HepG2 (cell line): ENCODE measurements around the gene PLXNA4. TPM values are rescaled to one million over a fixed set of nuclear protein-coding genes. Genes with fewer than 3 reads are reported as not detected.

Source experiments
- ATAC-seq: fragments of 200-7000 bp; cut with Tn5 transposase; 3 replicates; pipeline ENCODE4 v1.9.1; 2020; ENCODE audit warnings: mild to moderate bottlenecking, moderate library complexity
- BruUV-seq: library from RNA; stranded (reverse); fragments of 400-500 nt; replicated peaks from 2 replicates; lab custom pipeline; 2021; lab: Mats Ljungman, UMichigan
- CTCF ChIA-PET: fragments of 300-600 bp; formaldehyde crosslinking; extraction: SDS; loops from one replicate; lab custom pipeline; 2021; ENCODE audit warnings: low total read pairs, inconsistent platforms, low intra/inter-chr PET ratio; lab: Yijun Ruan, JAX
- POLR2A ChIA-PET: fragments of 350-600 bp; sonication (Branson Sonifier 250); formaldehyde crosslinking; loops from one replicate; lab custom pipeline; 2020; ENCODE audit warnings: antibody characterized with exemption, inconsistent platforms; lab: Yijun Ruan, JAX
- DNase-seq: peaks from one replicate; pipeline ENCODE4 v3.0.0-alpha.2; 2015; ENCODE audit warnings: low spot score
- FAIRE-seq: peaks from 3 replicates; lab custom pipeline; 2011; peaks lifted over from hg19 to GRCh38; lab: Jason Lieb, UNC
- H2AFZ ChIP-seq: one replicate; pipeline ENCODE4 v1.6.1; 2011; ENCODE audit warnings: low read length, inconsistent platforms
- H3K27ac ChIP-seq: fragments of 300-600 bp; 3 replicates; pipeline ENCODE4 v1.8.0; 2011; ENCODE audit warnings: mixed run types, mild to moderate bottlenecking, mixed read lengths, low read length, inconsistent platforms; ENCODE audit not compliant: insufficient read depth; ENCODE audit errors: extremely low read length
- H3K27me3 ChIP-seq, 2 experiments: fragments of 200-600 bp in 1 of 2; 2 replicates in 1 of 2; 3 replicates in 1 of 2; pipeline versions ENCODE4 v1.6.0 to v1.8.0; 2011; ENCODE audit warnings: low read length in 2 of 2, mild to moderate bottlenecking in 2 of 2, moderate library complexity in 2 of 2, inconsistent platforms in 1 of 2; ENCODE audit not compliant: insufficient read depth in 2 of 2, control insufficient read depth in 1 of 2
- H3K36me3 ChIP-seq, 2 experiments: fragments of 200-600 bp in 1 of 2; replicated peaks in 1 of 2; 2 replicates in 1 of 2; 3 replicates in 1 of 2; pipeline versions ENCODE4 v1.5.1 to v1.8.0; 2011; ENCODE audit warnings: low read length in 2 of 2, inconsistent platforms in 1 of 2; ENCODE audit not compliant: insufficient read depth in 2 of 2, control insufficient read depth in 1 of 2
- H3K4me1 ChIP-seq: 2 replicates; pipeline ENCODE4 v1.5.1; 2012; ENCODE audit warnings: low read length, inconsistent platforms; ENCODE audit not compliant: insufficient read depth
- H3K4me2 ChIP-seq: 2 replicates; pipeline ENCODE4 v1.6.0; 2011; ENCODE audit warnings: low read depth, low read length, inconsistent platforms
- H3K4me3 ChIP-seq, 3 experiments: fragments of 200-600 bp in 1 of 3; sonication (generic), shearing (Covaris generic) in 1 of 3; replicated peaks in 1 of 3; 2 replicates each; pipeline ENCODE4 v1.5.1; 2011 to 2016; ENCODE audit warnings: low read length in 3 of 3, inconsistent platforms in 2 of 3, low read depth in 2 of 3, mild to moderate bottlenecking in 2 of 3, control low read depth in 1 of 3, mixed read lengths in 1 of 3; ENCODE audit not compliant: insufficient read depth in 1 of 3
- H3K79me2 ChIP-seq: one replicate; pipeline ENCODE4 v1.6.1; 2011; ENCODE audit warnings: low read length, inconsistent platforms; ENCODE audit not compliant: insufficient read depth
- H3K9ac ChIP-seq: 2 replicates; pipeline ENCODE4 v1.6.0; 2011; ENCODE audit warnings: mild to moderate bottlenecking, low read depth, low read length, inconsistent platforms; ENCODE audit not compliant: insufficient read depth
- H3K9me3 ChIP-seq: 2 replicates; pipeline ENCODE4 v1.5.1; 2012; ENCODE audit warnings: mild to moderate bottlenecking, low read length
- H4K20me1 ChIP-seq: 2 replicates; pipeline ENCODE4 v1.6.0; 2011; ENCODE audit warnings: inconsistent platforms, mild to moderate bottlenecking, low read length, moderate library complexity; ENCODE audit not compliant: insufficient read depth
- CEBPB ChIP-seq: IDR thresholded peaks from 2 replicates; pipeline ENCODE4 v1.6.1; 2011; ENCODE audit warnings: low read depth, low read length, improper control_type of control experiment, borderline replicate concordance
- CERS6 ChIP-seq: sonication (generic); formaldehyde crosslinking; IDR thresholded peaks from 2 replicates; pipeline ENCODE4 v1.5.0; 2020; ENCODE audit warnings: missing genetic modification reagents
- HMGXB4 ChIP-seq, 2 experiments: sonication (generic) in 1 of 2; formaldehyde crosslinking in 1 of 2; IDR thresholded peaks; 2 replicates each; pipeline versions ENCODE4 v1.4.0 to v1.6.1; 2018 to 2020; ENCODE audit warnings: missing genetic modification reagents in 2 of 2, borderline replicate concordance in 1 of 2, low read depth in 1 of 2, mild to moderate bottlenecking in 1 of 2, missing biosample characterization in 1 of 2
- ISX ChIP-seq: sonication (generic); formaldehyde crosslinking; conservative IDR thresholded peaks from 2 replicates; pipeline ENCODE4 v1.5.0; 2020; ENCODE audit warnings: missing genetic modification reagents
- KAT8 ChIP-seq: IDR thresholded peaks from 2 replicates; pipeline ENCODE4 v1.6.1; 2016; ENCODE audit warnings: missing genetic modification reagents, missing compliant biosample characterization
- MTA3 ChIP-seq: sonication (generic); formaldehyde crosslinking; IDR thresholded peaks from 2 replicates; pipeline ENCODE4 v1.4.0; 2020; ENCODE audit warnings: missing genetic modification reagents
- PHF8 ChIP-seq: sonication (generic); formaldehyde crosslinking; IDR thresholded peaks from 2 replicates; pipeline ENCODE4 v1.5.0; 2020; ENCODE audit warnings: missing genetic modification reagents
- PLSCR1 ChIP-seq: sonication (generic); formaldehyde crosslinking; IDR thresholded peaks from 2 replicates; pipeline ENCODE4 v1.5.0; 2020; ENCODE audit warnings: missing genetic modification reagents, mild to moderate bottlenecking, borderline replicate concordance
- SMAD3 ChIP-seq: sonication (generic); formaldehyde crosslinking; IDR thresholded peaks from 2 replicates; pipeline ENCODE4 v1.4.0; 2020; ENCODE audit warnings: missing genetic modification reagents
- TBX2 ChIP-seq: sonication (generic); formaldehyde crosslinking; IDR thresholded peaks from 2 replicates; pipeline ENCODE4 v1.5.0; 2020; ENCODE audit warnings: missing genetic modification reagents, mild to moderate bottlenecking, borderline replicate concordance
- TFDP2 ChIP-seq: sonication (generic); formaldehyde crosslinking; IDR thresholded peaks from 2 replicates; pipeline ENCODE4 v1.4.0; 2020; ENCODE audit warnings: missing genetic modification reagents
- ZNF720 ChIP-seq: sonication (generic); formaldehyde crosslinking; IDR thresholded peaks from 2 replicates; pipeline ENCODE4 v1.4.0; 2020; ENCODE audit warnings: missing genetic modification reagents
- WGBS: methylation state at CpG from one replicate; pipeline ENCODE4 v1.1.6; 2017; ENCODE audit warnings: low lambda C conversion rate; 5-methylcytosine and 5-hydroxymethylcytosine counted together
- in situ Hi-C: cut with HindIII; loops from 2 replicates; pipeline ENCODE4 v1.10.0; 2017; ENCODE audit warnings: low pct_unique_long_range_greater_than_20kb; ENCODE audit not compliant: extremely low pct_ligation_motif_present
- intact Hi-C: fragments of 100-400 bp; cut with micrococcal nuclease; formaldehyde crosslinking; loops from one replicate; pipeline ENCODE4 v1.10.0; 2022; ENCODE audit not compliant: unreplicated experiment
- polyA plus RNA-seq, 8 experiments: library from polyadenylated mRNA; depleted of rRNA in 3 of 8; stranded (reverse) in 7 of 8; unstranded in 1 of 8; fragments of >200 nt; fragmentation: Illumina TruSeq in 4 of 8; extraction: Trizol in 4 of 8; gene quantifications; 2 replicates each; pipeline versions ENCODE4 v1.2.1 to v1.2.3, GENCODE V29; 2011 to 2016; ENCODE audit warnings: low read depth in 4 of 8, missing spikeins in 1 of 8, mixed read lengths in 1 of 8; ENCODE audit not compliant: insufficient read depth in 1 of 8
- total RNA-seq, 5 experiments: library from RNA; depleted of rRNA; stranded (reverse); fragments of >200 nt; fragmentation: Illumina TruSeq; extraction: Trizol; gene quantifications; 2 replicates each; pipeline ENCODE4 v1.2.3, GENCODE V29; 2016; ENCODE audit warnings: low read depth in 1 of 5

The PLXNA4 gene
- total and polyA plus RNA-seq, 2 of the 13 experiments (the other 11 are each of a cell fraction or from before 2014, with no cell fraction given), result 0.01 to 0.04 TPM

- Histone ChIP-seq H3K79me2 (no peaks in the 10 kb centered on the region), H4K20me1 (no peaks in the 10 kb centered on the region), H3K27me3 (peaks cover 2 to 21% of the 10 kb centered on the region in 2 experiments; a peak in 3 of 5 replicates), H3K27ac (no peak overlapping the region), H3K36me3 (no peaks in the 10 kb centered on the region), H3K4me1 (no peaks in the 10 kb centered on the region), H3K4me3 (no peak overlapping the region), H3K9ac (no peak overlapping the region), H3K9me3 (no peaks in the 10 kb centered on the region), H2AFZ (no peak overlapping the region), H3K4me2 (no peak overlapping the region)
- intact Hi-C loops (no loop called here), in situ Hi-C loops (no loop called here)
- no TSS peak for BruUV-seq
- FAIRE-seq (no peak), ATAC-seq (no peak), DNase-seq (no peak)
- CTCF ChIA-PET, result no interaction called here
- TF ChIP-seq CERS6 (CRISPR knock-in tag), result no peak
- TF ChIP-seq PHF8, result no peak
- no peak for TF ChIP-seq KAT8
- POLR2A ChIA-PET, result no interaction called here
- 16% methylated on average over 2 of the region's 2 CpGs for WGBS
Measured at GRCh38 chr7:132207782-132208181, 368.5 kb downstream of the PLXNA4 start.

GRCh38 chr7:132207211-132207610 is 369.1 kb downstream of the PLXNA4 start:
- Histone ChIP-seq H3K9me3 (no peaks in the 10 kb centered on the region), H2AFZ (no peak overlapping the region), H3K9ac (no peak overlapping the region), H3K27me3 (peaks cover 2 to 21% of the 10 kb centered on the region in 2 experiments; a peak in 3 of 5 replicates), H3K79me2 (no peaks in the 10 kb centered on the region), H3K4me2 (no peak overlapping the region), H3K4me1 (no peaks in the 10 kb centered on the region), H3K27ac (no peak overlapping the region), H3K36me3 (no peaks in the 10 kb centered on the region), H4K20me1 (no peaks in the 10 kb centered on the region), H3K4me3 (no peak overlapping the region)
- ATAC-seq, result no peak
- WGBS, result 48% methylated on average over 8 of the region's 9 CpGs
- ChIA-PET CTCF (no interaction called here), POLR2A (no interaction called here)
- intact Hi-C loops, result no loop called here
- no peak for DNase-seq
- no peak for FAIRE-seq
- no TSS peak for BruUV-seq
- in situ Hi-C loops, result no loop called here
- no peak for TF ChIP-seq PLSCR1 (CRISPR knock-in tag)
- TF ChIP-seq ISX (CRISPR knock-in tag), result no peak
- no peak for TF ChIP-seq TFDP2 (CRISPR knock-in tag)
- TF ChIP-seq HMGXB4 (CRISPR knock-in tag; IDR thresholded peaks at IDR 0.05; ENCODE audit: borderline replicate concordance in 1 of 2, low read depth in 1 of 2), result no peak
- TF ChIP-seq SMAD3 (CRISPR knock-in tag), result no peak
- TF ChIP-seq ZNF720 (CRISPR knock-in tag), result no peak
- no peak for TF ChIP-seq CEBPB
- TF ChIP-seq TBX2, result no peak
- TF ChIP-seq MTA3 (CRISPR knock-in tag), result no peak
